ENCODE results near the gene ITGB4.

The ITGB4 gene

DNA sequence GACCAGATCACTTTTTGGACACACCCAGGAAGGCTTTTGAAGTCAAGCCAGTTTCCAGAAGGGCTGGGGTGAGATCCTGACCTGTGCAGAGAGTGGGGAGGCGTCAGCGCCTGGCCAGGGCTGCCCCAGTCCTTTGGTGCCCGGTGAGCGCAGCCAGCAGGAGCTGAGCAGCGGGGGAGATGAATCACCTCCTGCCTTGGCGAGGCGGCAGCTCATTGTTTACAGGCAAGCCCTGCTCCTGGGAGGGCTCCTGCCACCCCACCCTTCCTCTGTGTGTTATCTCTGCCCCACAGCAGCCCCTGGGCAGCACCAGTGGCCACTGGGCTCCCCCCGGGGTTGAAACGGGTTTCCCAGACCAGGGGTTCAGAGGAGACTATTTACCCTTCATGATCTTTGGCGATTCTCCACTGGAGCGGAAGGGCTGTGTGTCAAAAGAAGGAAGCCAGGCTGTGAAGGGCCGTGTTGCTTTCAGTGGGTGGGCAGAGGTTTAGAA is 14.1 kb upstream of the ITGB4 start:
- TF ChIP-seq, protein P1, sequence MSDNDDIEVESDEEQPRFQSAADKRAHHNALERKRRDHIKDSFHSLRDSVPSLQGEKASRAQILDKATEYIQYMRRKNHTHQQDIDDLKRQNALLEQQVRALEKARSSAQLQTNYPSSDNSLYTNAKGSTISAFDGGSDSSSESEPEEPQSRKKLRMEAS (IDR thresholded peaks at IDR 0.05), result peak; percentile 82
- TF ChIP-seq, protein P2, sequence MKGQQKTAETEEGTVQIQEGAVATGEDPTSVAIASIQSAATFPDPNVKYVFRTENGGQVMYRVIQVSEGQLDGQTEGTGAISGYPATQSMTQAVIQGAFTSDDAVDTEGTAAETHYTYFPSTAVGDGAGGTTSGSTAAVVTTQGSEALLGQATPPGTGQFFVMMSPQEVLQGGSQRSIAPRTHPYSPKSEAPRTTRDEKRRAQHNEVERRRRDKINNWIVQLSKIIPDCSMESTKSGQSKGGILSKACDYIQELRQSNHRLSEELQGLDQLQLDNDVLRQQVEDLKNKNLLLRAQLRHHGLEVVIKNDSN (IDR thresholded peaks at IDR 0.05), result 0 out of 2 replicates have a peak, but pooled peaks have one; percentile 5
- peak; percentile 29 for TF ChIP-seq CEBPB (IDR thresholded peaks at IDR 0.05)
- peak; percentile 44; the same call in 1 of the 2 replicates for TF ChIP-seq CREB1 (IDR thresholded peaks at IDR 0.05; ENCODE audit: low read depth)
- peak; percentile 99 for TF ChIP-seq EP300 (IDR thresholded peaks at IDR 0.05; ENCODE audit: borderline replicate concordance)
- TF ChIP-seq TEAD4 (IDR thresholded peaks at IDR 0.05), result peak; percentile 90
- no peak; the same call in 1 of the 2 replicates for TF ChIP-seq EGR1 (IDR thresholded peaks at IDR 0.05)
- TF ChIP-seq ZBTB7A (IDR thresholded peaks at IDR 0.05; ENCODE audit: low read depth), result peak; percentile 96
- TF ChIP-seq FOXM1 (IDR thresholded peaks at IDR 0.05; ENCODE audit: borderline replicate concordance, low read depth), result peak; percentile 96
- peak; percentile 99 for TF ChIP-seq NFIC (IDR thresholded peaks at IDR 0.05)
- peak; percentile 35; the same call in 1 of the 2 replicates for TF ChIP-seq TAF1 (IDR thresholded peaks at IDR 0.05; ENCODE audit: low read depth)
- TF ChIP-seq TCF12 (IDR thresholded peaks at IDR 0.05; ENCODE audit: low read depth), result peak; percentile 99
- TF ChIP-seq REST (IDR thresholded peaks at IDR 0.05; ENCODE audit: low read depth), result no peak
- peak; percentile 43; the same call in 1 of the 2 replicates for TF ChIP-seq RAD21 (IDR thresholded peaks at IDR 0.05; ENCODE audit: low read depth)
- TF ChIP-seq YY1 (IDR thresholded peaks at IDR 0.05; ENCODE audit: low read depth), result peak; percentile 67; the same call in 1 of the 2 replicates

GRCh38 chr17:75712446-75712845 is 8.8 kb upstream of the ITGB4 start:
- TF ChIP-seq NFIC (IDR thresholded peaks at IDR 0.05) (no peak), YY1 (IDR thresholded peaks at IDR 0.05; ENCODE audit: low read depth) (no peak), CREB1 (IDR thresholded peaks at IDR 0.05; ENCODE audit: low read depth) (no peak), RAD21 (IDR thresholded peaks at IDR 0.05; ENCODE audit: low read depth) (no peak), EP300 (IDR thresholded peaks at IDR 0.05; ENCODE audit: borderline replicate concordance) (no peak), REST (IDR thresholded peaks at IDR 0.05; ENCODE audit: low read depth) (no peak), TAF1 (IDR thresholded peaks at IDR 0.05; ENCODE audit: low read depth) (no peak), EGR1 (IDR thresholded peaks at IDR 0.05) (no peak), ZBTB7A (IDR thresholded peaks at IDR 0.05; ENCODE audit: low read depth) (no peak), TEAD4 (IDR thresholded peaks at IDR 0.05) (no peak), TCF12 (IDR thresholded peaks at IDR 0.05; ENCODE audit: low read depth) (no peak)
- TF ChIP-seq, protein P1 (IDR thresholded peaks at IDR 0.05), result no peak

GRCh38 chr17:75719732-75720131 is 1.5 kb upstream of the ITGB4 start:
- TF ChIP-seq CEBPB (IDR thresholded peaks at IDR 0.05) (no peak), CREB1 (IDR thresholded peaks at IDR 0.05; ENCODE audit: low read depth) (no peak), EGR1 (IDR thresholded peaks at IDR 0.05) (no peak), TEAD4 (IDR thresholded peaks at IDR 0.05) (no peak), TAF1 (IDR thresholded peaks at IDR 0.05; ENCODE audit: low read depth) (no peak), NFIC (IDR thresholded peaks at IDR 0.05) (no peak), REST (IDR thresholded peaks at IDR 0.05; ENCODE audit: low read depth) (no peak)

GRCh38 chr17:75721463-75722011 is 278 bp downstream of the ITGB4 start:
- TF ChIP-seq, protein P1 (IDR thresholded peaks at IDR 0.05), result peak; percentile 58
- TF ChIP-seq REST (IDR thresholded peaks at IDR 0.05; ENCODE audit: low read depth) (no peak), TAF1 (IDR thresholded peaks at IDR 0.05; ENCODE audit: low read depth) (peak; percentile 69), TCF12 (IDR thresholded peaks at IDR 0.05; ENCODE audit: low read depth) (no peak; the same call in 1 of the 2 replicates), EP300 (IDR thresholded peaks at IDR 0.05; ENCODE audit: borderline replicate concordance) (0 out of 2 replicates have a peak, but pooled peaks have one; percentile 9)
- TF ChIP-seq, protein P2 (IDR thresholded peaks at IDR 0.05), result peak; percentile 17; the same call in 1 of the 2 replicates

Measured in Ishikawa (cell line).